Ishikawa (cell line): ENCODE results near the gene RHOBTB3.

ENCODE experiments used
- CEBPB ChIP-seq: IDR thresholded peaks from 2 replicates; pipeline ENCODE4 v1.6.1; 2012
- CREB1 ChIP-seq: IDR thresholded peaks from 2 replicates; pipeline ENCODE4 v1.6.1; 2012; ENCODE audit warnings: low read depth
- EGR1 ChIP-seq: IDR thresholded peaks from 2 replicates; pipeline ENCODE4 v1.6.1; 2012
- EP300 ChIP-seq: IDR thresholded peaks from 2 replicates; pipeline ENCODE4 v1.6.1; 2012; ENCODE audit warnings: borderline replicate concordance
- FOXM1 ChIP-seq: IDR thresholded peaks from 2 replicates; pipeline ENCODE4 v1.6.1; 2012; ENCODE audit warnings: low read depth, borderline replicate concordance
- NFIC ChIP-seq: IDR thresholded peaks from 2 replicates; pipeline ENCODE4 v1.6.1; 2012
- RAD21 ChIP-seq: IDR thresholded peaks from 2 replicates; pipeline ENCODE4 v1.6.1; 2012; ENCODE audit warnings: low read depth
- TAF1 ChIP-seq: IDR thresholded peaks from 2 replicates; pipeline ENCODE4 v1.6.1; 2012; ENCODE audit warnings: low read depth, mild to moderate bottlenecking
- TCF12 ChIP-seq: IDR thresholded peaks from 2 replicates; pipeline ENCODE4 v1.6.1; 2012; ENCODE audit warnings: low read depth
- TEAD4 ChIP-seq: IDR thresholded peaks from 2 replicates; pipeline ENCODE4 v1.6.1; 2012
- YY1 ChIP-seq: IDR thresholded peaks from 2 replicates; pipeline ENCODE4 v1.6.1; 2012; ENCODE audit warnings: low read depth
- ZBTB7A ChIP-seq: IDR thresholded peaks from 2 replicates; pipeline ENCODE4 v1.6.1; 2012; ENCODE audit warnings: low read depth
- TF ChIP-seq, protein P1 (sequence below): IDR thresholded peaks from 2 replicates; pipeline ENCODE4 v1.6.1; 2012; ENCODE audit warnings: low read depth, mild to moderate bottlenecking
- TF ChIP-seq, protein P2 (sequence below): IDR thresholded peaks from 2 replicates; pipeline ENCODE4 v1.6.1; 2012

DNA sequence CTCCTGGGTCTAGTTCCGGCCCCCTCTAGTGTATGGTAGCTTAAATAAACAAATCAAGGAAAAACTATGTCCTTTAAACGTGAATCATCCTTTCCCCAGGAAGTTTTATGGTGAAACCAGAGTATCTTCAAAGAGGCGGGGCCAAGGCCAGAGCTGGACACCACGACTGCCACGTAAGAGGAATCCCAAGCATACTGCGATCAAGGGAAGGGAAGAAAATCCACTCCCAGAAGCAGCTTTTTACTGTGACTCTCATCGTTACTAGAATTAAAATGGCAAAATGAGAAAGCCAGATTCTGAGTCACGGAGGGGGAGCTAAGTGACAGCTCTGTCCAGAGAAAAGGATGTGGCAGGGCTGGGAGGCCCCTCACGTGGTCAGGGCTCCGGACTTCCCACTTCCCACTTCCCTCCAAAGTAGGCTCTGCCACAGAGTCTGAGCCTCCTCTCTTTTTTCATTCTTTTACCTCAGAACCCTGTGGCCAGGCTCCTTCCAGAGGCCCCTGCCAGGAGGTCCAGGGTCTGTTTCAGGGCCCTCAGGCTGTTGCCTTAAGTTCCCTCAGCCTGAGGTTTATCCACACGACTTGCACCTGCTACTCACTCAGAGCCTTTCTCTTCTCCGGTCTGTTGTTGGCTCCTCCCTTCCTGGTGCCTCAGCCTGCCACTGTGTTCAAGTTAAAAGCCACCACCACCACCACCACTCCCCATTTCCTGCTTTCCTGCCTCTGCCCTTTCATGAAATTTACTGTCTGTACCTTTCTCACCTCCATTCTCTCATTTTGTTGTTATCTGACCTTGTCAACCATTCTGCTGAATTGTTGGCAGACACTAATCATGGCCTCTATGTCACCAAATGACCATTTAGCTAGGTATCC, 92.8 kb downstream of the RHOBTB3 start:
- TF ChIP-seq EP300, result no peak
- no peak for TF ChIP-seq FOXM1
- no peak for TF ChIP-seq YY1
- no peak for TF ChIP-seq NFIC
- TF ChIP-seq EGR1, result no peak
- TF ChIP-seq, protein P1, sequence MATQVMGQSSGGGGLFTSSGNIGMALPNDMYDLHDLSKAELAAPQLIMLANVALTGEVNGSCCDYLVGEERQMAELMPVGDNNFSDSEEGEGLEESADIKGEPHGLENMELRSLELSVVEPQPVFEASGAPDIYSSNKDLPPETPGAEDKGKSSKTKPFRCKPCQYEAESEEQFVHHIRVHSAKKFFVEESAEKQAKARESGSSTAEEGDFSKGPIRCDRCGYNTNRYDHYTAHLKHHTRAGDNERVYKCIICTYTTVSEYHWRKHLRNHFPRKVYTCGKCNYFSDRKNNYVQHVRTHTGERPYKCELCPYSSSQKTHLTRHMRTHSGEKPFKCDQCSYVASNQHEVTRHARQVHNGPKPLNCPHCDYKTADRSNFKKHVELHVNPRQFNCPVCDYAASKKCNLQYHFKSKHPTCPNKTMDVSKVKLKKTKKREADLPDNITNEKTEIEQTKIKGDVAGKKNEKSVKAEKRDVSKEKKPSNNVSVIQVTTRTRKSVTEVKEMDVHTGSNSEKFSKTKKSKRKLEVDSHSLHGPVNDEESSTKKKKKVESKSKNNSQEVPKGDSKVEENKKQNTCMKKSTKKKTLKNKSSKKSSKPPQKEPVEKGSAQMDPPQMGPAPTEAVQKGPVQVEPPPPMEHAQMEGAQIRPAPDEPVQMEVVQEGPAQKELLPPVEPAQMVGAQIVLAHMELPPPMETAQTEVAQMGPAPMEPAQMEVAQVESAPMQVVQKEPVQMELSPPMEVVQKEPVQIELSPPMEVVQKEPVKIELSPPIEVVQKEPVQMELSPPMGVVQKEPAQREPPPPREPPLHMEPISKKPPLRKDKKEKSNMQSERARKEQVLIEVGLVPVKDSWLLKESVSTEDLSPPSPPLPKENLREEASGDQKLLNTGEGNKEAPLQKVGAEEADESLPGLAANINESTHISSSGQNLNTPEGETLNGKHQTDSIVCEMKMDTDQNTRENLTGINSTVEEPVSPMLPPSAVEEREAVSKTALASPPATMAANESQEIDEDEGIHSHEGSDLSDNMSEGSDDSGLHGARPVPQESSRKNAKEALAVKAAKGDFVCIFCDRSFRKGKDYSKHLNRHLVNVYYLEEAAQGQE, result no peak
- no peak for TF ChIP-seq RAD21
- TF ChIP-seq TAF1, result no peak
- no peak for TF ChIP-seq CEBPB
- TF ChIP-seq TEAD4, result no peak
- TF ChIP-seq, protein P2, sequence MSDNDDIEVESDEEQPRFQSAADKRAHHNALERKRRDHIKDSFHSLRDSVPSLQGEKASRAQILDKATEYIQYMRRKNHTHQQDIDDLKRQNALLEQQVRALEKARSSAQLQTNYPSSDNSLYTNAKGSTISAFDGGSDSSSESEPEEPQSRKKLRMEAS, result no peak
- TF ChIP-seq CREB1, result no peak
- no peak for TF ChIP-seq TCF12
- TF ChIP-seq ZBTB7A, result no peak
